ENCODE results near the gene SLC5A7.

The SLC5A7 gene

DNA sequence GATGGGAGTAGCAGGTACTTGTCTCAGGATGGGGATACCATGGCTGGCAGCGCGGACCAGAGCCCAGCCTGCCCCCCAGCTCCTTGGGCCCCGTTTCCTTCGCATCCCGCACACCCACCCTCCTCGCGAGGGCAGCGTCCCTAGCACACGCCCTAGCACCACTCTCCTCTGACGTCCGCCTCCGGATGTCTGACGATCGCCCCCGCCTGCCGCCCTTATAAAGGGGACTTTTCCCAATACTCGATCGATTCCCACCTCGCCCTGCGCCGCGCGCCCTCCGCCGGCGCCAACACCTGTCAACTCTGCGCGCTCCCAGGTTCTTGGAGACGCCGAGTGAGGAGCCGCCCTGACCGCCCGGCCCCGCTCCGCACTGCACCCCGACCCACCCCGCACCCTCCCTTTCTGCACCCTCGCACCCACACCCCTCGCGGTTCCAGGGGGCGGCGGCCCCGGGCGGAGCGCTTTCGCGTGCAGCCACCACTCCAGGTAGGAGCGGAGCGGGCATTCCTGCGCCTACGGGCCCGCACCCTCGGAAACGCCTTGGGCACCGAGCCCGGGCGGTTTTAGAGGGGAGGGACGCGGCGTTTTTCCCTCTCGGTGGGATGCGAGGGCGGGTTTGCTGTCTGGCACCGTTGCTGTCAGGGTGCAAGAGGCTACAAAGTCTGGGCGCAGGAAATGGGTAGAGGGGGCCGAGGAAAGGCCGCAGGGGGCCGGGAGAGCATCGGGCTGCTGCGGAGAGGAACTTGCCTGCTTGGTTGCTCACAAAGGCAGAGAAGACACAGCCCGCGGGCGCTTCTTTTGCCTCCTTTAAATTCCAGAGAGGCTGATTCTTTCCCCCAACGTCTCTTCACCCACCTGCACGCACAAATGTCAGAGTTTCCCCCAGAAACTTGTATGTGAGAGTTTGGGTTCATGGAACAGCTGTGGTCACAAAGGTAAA lies at the start of gene SLC5A7:
Gene SLC5A7 (plus strand): TSS at position 247 of the 940 bp plus-strand sequence. CDS start 1,632 bp downstream, outside the sequence.
- no peak within 1 kb of the TSS for H3K27ac Mint-ChIP-seq
- no peaks in the 10 kb centered on the region for H3K36me3 Mint-ChIP-seq (ENCODE audit: low read depth)
- peaks cover 22% of the 10 kb centered on the region for H3K27me3 Mint-ChIP-seq (ENCODE audit: low read depth)
- H3K4me1 Mint-ChIP-seq (ENCODE audit: low read depth) = no peaks in the 10 kb centered on the region
- no peaks in the 10 kb centered on the region for H3K9me3 Mint-ChIP-seq
- H3K4me3 Mint-ChIP-seq = no peak within 1 kb of the TSS

DNA sequence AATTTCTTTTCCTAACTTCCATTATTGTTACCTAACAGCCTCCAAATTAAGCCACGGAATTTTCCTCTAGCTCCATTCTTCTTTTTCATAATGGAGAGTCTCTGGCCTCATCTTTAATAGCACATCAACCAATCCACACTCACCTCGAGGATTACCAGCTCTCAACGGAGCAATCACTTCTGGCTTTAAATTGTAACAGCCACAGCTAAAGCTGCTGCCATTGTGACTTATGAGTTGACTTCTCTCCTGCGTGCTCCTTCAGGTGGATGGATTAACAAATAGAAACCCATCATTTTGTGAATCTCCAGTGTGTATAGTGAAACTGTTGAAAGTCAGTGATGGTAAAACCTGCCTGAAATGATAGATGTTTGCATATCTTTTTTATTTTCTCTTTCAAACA lies 24.9 kb upstream of the SLC5A7 start:
- Mint-ChIP-seq H3K4me1 (ENCODE audit: low read depth) (no peaks in the 10 kb centered on the region), H3K36me3 (ENCODE audit: low read depth) (no peaks in the 10 kb centered on the region), H3K27ac (no peak overlapping the region), H3K9me3 (no peaks in the 10 kb centered on the region), H3K4me3 (no peak overlapping the region), H3K27me3 (ENCODE audit: low read depth) (no peaks in the 10 kb centered on the region)

DNA sequence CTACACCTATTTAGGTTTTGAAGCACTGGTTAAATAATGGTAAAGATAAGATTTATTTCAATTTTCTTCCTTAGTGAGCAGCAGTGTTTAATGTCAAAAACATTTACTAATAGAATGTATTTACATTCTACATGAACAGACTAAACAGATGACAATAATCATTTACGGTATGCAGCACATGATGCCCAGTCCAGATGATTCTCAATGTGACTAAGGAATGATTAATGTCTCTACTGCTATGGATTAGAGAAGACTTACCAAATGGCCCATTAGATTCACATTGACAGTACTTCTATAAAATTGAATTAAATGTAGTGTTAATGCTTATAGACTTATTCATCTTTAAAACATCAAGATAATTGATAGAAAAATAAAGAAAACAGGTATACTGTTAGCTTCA lies 22.1 kb upstream of the SLC5A7 start:
- Mint-ChIP-seq H3K4me1 (ENCODE audit: low read depth) (no peaks in the 10 kb centered on the region), H3K36me3 (ENCODE audit: low read depth) (no peaks in the 10 kb centered on the region), H3K27ac (no peak overlapping the region), H3K9me3 (no peaks in the 10 kb centered on the region), H3K27me3 (ENCODE audit: low read depth) (no peaks in the 10 kb centered on the region), H3K4me3 (no peak overlapping the region)

DNA sequence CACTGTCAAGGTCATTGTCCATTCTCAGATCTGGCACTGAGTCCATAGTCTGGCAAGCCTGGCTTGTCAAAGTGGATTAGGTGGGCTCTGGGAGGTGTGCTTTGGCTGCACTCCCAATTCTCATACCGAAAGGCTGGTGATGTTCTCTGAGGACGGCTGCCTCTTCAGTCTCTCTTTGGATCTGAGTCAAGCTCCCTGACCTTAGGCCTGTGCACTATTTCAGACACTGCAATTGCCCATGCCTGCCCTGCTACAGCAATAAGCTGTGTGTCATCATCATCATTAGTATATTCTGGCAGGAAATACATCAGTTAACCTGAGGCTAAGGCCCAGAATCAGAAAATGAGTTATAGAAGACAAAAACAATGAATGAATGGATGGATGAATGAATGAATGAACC lies 1.6 kb upstream of the SLC5A7 start:
- H3K27ac Mint-ChIP-seq = no peak overlapping the region
- H3K4me1 Mint-ChIP-seq (ENCODE audit: low read depth) = no peaks in the 10 kb centered on the region
- H3K36me3 Mint-ChIP-seq (ENCODE audit: low read depth) = no peaks in the 10 kb centered on the region
- H3K4me3 Mint-ChIP-seq = no peak overlapping the region
- no peaks in the 10 kb centered on the region for H3K9me3 Mint-ChIP-seq
- H3K27me3 Mint-ChIP-seq (ENCODE audit: low read depth) = peaks cover 22% of the 10 kb centered on the region

DNA sequence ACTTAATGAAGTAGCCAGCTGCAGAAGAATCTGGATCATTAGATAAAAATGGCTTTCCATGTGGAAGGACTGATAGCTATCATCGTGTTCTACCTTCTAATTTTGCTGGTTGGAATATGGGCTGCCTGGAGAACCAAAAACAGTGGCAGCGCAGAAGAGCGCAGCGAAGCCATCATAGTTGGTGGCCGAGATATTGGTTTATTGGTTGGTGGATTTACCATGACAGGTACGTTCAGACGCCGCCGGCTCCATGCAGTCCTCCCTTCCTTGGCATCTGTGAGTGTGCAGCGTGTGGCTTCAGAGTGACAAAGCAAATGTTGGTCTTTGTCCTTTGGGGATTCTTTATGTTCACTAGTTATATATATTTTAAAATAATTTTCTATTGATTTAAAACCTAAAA lies 1.8 kb downstream of the SLC5A7 start:
- no peaks in the 10 kb centered on the region for H3K4me1 Mint-ChIP-seq (ENCODE audit: low read depth)
- H3K27ac Mint-ChIP-seq = no peak overlapping the region
- no peak overlapping the region for H3K4me3 Mint-ChIP-seq
- H3K9me3 Mint-ChIP-seq = no peaks in the 10 kb centered on the region
- peaks cover 22% of the 10 kb centered on the region for H3K27me3 Mint-ChIP-seq (ENCODE audit: low read depth)
- no peaks in the 10 kb centered on the region for H3K36me3 Mint-ChIP-seq (ENCODE audit: low read depth)

DNA sequence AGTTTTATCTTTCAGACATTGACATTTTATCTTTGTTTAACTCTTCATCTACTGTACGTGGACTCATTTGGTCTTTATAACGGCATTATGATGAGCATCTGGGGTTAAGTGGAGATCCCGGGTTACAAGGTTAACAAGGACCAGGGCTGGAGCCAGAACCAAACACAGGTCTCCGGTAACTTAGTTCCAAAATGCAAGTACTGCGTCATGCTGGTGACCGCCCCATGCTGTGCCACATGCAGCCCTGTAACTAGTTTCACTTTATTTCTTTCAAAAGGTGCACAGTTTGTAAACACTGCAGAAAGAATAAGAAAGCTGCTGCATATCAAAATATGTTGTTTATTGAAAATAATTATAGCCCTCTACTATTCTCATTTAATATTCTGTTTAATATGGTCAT lies 3.1 kb downstream of the SLC5A7 start:
- Mint-ChIP-seq H3K4me3 (no peak overlapping the region), H3K9me3 (no peaks in the 10 kb centered on the region), H3K36me3 (ENCODE audit: low read depth) (no peaks in the 10 kb centered on the region), H3K27me3 (ENCODE audit: low read depth) (peaks cover 22% of the 10 kb centered on the region), H3K27ac (no peak overlapping the region), H3K4me1 (ENCODE audit: low read depth) (no peaks in the 10 kb centered on the region)

DNA sequence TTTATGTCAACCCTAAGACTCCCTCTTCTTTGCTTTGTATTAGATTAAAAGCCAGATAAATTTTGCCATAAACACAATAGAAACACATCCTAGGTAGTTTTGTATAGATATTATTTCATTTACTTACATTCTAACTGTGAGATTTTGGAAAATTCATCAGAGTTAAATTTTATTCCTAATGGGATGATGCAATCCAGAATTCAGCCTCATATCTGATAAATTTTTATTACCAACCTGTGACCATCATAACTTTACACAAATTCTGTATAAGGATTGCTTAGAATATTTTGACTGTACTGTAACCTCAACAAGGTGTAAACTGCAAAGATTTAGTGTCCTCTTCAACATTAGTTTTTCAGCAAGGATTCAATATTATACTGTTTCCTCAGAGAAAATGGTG lies 4.4 kb downstream of the SLC5A7 start:
- H3K27me3 Mint-ChIP-seq (ENCODE audit: low read depth) = peaks cover 22% of the 10 kb centered on the region
- no peak overlapping the region for H3K4me3 Mint-ChIP-seq
- H3K4me1 Mint-ChIP-seq (ENCODE audit: low read depth) = no peaks in the 10 kb centered on the region
- no peaks in the 10 kb centered on the region for H3K9me3 Mint-ChIP-seq
- H3K27ac Mint-ChIP-seq = no peak overlapping the region
- H3K36me3 Mint-ChIP-seq (ENCODE audit: low read depth) = no peaks in the 10 kb centered on the region

DNA sequence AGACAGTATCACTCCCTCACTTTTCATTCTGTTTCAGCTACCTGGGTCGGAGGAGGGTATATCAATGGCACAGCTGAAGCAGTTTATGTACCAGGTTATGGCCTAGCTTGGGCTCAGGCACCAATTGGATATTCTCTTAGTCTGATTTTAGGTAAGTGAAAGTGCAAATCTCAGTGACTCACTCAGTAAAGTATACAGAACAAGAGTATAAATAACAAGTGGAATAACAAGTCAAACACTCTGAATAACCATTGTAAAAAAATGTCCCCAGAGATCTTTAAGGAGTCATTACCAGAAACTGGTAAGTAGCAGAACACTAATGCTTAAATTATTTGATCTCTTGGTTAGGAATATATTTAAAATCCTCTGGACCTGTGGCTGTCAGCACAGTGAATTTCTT lies 5.7 kb downstream of the SLC5A7 start:
- no peaks in the 10 kb centered on the region for H3K4me1 Mint-ChIP-seq (ENCODE audit: low read depth)
- H3K27me3 Mint-ChIP-seq (ENCODE audit: low read depth) = peaks cover 14% of the 10 kb centered on the region
- no peak overlapping the region for H3K27ac Mint-ChIP-seq
- no peaks in the 10 kb centered on the region for H3K36me3 Mint-ChIP-seq (ENCODE audit: low read depth)
- no peaks in the 10 kb centered on the region for H3K9me3 Mint-ChIP-seq
- H3K4me3 Mint-ChIP-seq = no peak overlapping the region

DNA sequence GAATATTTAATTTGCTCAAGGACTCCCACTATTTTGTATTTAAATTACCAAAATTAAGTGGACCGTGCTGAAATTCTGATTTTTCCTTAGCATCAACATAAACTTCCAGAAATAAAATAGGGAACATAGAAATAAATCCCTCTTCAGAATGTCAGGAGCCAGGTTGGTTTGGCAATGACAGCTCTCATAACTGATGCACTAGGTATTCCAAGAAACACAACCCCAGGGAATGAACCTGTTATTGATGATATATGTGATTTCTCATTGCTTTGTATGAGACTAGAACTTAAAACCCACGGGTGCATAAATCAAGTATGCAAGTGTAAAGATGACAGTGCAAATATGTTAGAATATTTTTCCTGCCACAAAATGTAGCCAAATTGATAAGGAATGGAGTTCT lies 12.8 kb downstream of the SLC5A7 start:
- H3K36me3 Mint-ChIP-seq (ENCODE audit: low read depth) = no peaks in the 10 kb centered on the region
- no peaks in the 10 kb centered on the region for H3K4me1 Mint-ChIP-seq (ENCODE audit: low read depth)
- H3K27me3 Mint-ChIP-seq (ENCODE audit: low read depth) = no peaks in the 10 kb centered on the region
- H3K9me3 Mint-ChIP-seq = no peaks in the 10 kb centered on the region
- no peak overlapping the region for H3K27ac Mint-ChIP-seq
- H3K4me3 Mint-ChIP-seq = no peak overlapping the region

DNA sequence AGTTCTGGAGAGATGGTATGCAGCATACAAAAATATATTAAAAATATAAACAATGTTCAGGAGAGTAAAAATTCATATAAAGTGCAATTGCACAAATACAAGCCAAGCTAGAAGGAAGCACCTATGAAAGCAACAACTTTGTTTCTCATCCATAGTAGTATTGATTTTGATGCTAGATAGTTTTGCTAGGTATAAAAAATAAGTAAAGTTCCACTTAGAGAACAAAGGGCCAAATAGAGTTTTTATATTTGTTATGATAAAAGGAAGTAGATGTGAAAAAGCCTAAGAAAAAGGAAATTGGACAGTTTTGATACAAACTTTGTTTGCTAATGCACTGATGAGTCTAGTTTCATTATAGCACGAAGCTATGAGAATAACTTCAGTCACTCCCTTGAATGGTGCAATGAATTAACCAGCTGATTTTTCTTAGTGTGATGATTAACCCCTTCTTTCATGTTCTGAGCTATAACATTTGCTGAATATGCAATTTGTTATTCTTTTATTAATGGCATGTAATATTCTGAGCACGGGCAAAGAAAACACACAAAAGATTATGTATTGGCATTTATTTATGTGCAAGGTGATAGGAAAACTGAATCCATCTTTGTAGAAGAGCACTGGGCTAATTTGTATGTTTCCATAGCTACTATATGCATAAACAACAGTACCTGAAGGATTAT lies 24.7 kb downstream of the SLC5A7 start:
- no peaks in the 10 kb centered on the region for H3K27me3 Mint-ChIP-seq (ENCODE audit: low read depth)
- H3K4me3 Mint-ChIP-seq = no peak overlapping the region
- H3K36me3 Mint-ChIP-seq (ENCODE audit: low read depth) = no peaks in the 10 kb centered on the region
- H3K27ac Mint-ChIP-seq = no peak overlapping the region
- peaks cover 25% of the 10 kb centered on the region for H3K9me3 Mint-ChIP-seq
- H3K4me1 Mint-ChIP-seq (ENCODE audit: low read depth) = no peaks in the 10 kb centered on the region

DNA sequence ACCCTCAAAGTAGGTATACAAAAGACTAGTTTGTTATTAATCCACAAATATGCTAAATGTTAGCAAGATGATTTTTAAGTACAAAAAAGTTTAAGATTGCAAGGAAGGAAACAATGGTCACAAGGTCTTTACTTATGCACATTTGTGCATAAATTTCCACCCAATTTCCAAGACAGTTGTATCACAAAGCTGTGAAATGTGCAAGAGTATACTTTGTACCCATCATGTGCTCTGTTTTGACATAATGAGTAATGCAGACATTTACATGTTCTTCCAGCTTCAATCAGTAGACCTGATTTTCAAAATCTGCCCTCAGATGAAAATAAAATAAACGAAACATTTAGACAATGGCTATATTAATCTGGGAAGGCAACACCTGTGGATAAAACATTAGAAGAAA lies 27.0 kb downstream of the SLC5A7 start:
- Mint-ChIP-seq H3K36me3 (ENCODE audit: low read depth) (no peaks in the 10 kb centered on the region), H3K4me3 (no peak overlapping the region), H3K27ac (no peak overlapping the region), H3K9me3 (peaks cover 25% of the 10 kb centered on the region), H3K27me3 (ENCODE audit: low read depth) (no peaks in the 10 kb centered on the region), H3K4me1 (ENCODE audit: low read depth) (no peaks in the 10 kb centered on the region)

DNA sequence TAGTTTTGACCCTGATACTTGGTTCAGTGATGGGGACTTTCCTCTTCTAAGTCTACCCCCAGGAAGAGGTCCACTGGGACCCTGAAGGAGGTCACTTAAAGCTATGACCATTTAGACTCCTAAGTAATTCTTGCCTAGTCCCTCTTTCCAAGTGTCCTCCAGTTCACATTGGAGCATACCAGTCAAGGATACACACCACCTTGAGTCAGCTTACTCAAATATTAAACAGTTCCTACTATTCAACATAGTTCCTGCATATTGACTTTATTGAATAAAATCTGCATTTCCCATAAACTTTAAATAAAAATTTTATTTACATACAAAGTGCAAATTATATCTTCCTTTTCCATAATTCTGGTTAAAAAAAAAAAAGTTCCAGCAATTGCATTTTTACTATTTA lies 36.3 kb downstream of the SLC5A7 start:
- Mint-ChIP-seq H3K4me3 (no peak overlapping the region), H3K27ac (no peak overlapping the region), H3K36me3 (ENCODE audit: low read depth) (no peaks in the 10 kb centered on the region), H3K27me3 (ENCODE audit: low read depth) (no peaks in the 10 kb centered on the region), H3K4me1 (ENCODE audit: low read depth) (no peaks in the 10 kb centered on the region), H3K9me3 (no peaks in the 10 kb centered on the region)

DNA sequence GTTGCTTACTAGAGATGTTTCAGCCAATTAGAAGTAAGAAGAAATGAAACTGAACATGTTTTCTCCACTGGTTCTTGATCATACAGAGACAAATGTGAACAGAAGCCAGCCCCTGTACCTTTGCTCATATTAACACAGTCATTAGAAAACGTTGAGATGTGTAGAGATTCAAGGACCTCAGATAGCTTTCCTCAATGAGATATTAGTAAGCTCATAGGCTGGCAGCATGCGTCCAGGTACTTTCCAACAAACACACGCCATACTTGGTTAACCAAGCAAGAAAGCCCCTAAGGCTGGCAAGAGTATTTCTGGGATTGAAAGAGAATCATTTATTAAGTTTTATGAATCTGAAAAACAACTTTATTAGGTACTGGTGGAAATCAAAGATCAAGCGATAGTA lies 37.5 kb downstream of the SLC5A7 start:
- Mint-ChIP-seq H3K36me3 (ENCODE audit: low read depth) (no peaks in the 10 kb centered on the region), H3K4me1 (ENCODE audit: low read depth) (no peaks in the 10 kb centered on the region), H3K9me3 (no peaks in the 10 kb centered on the region), H3K4me3 (no peak overlapping the region), H3K27me3 (ENCODE audit: low read depth) (no peaks in the 10 kb centered on the region), H3K27ac (no peak overlapping the region)

DNA sequence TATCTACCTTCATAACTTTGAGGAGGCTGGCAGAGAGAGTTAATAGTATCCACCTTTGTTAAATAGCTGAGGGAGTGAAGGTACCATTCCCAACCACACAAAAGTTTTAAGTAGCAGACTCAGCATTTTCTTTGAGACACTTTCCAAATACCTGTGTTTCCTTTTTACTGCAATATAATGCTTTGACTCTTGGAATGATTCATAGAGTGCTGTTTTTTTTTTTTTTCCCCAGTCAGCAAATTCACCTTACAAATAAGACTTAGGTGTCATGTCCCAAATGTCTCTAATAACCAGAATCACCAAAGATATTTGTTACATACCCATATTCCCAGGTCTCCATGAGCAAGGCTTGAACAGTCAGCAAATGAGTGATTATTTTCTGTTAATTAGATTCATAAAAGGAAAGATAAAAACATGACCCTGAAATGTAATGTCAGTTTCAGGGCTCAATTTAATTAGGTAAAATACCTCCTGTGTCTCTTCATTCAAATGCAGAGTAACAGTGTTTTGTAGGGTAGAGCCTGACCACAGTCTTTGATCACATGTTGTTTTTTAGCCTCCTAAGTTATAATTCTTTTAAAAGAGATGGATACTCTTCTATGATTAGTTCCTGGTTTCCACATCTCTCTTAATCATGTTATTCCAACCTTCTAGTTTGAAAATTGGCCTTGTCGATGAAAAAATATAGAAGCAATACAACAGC lies 39.9 kb downstream of the SLC5A7 start:
- no peaks in the 10 kb centered on the region for H3K27me3 Mint-ChIP-seq (ENCODE audit: low read depth)
- no peaks in the 10 kb centered on the region for H3K4me1 Mint-ChIP-seq (ENCODE audit: low read depth)
- H3K27ac Mint-ChIP-seq = no peak overlapping the region
- no peaks in the 10 kb centered on the region for H3K9me3 Mint-ChIP-seq
- H3K36me3 Mint-ChIP-seq (ENCODE audit: low read depth) = no peaks in the 10 kb centered on the region
- H3K4me3 Mint-ChIP-seq = no peak overlapping the region

DNA sequence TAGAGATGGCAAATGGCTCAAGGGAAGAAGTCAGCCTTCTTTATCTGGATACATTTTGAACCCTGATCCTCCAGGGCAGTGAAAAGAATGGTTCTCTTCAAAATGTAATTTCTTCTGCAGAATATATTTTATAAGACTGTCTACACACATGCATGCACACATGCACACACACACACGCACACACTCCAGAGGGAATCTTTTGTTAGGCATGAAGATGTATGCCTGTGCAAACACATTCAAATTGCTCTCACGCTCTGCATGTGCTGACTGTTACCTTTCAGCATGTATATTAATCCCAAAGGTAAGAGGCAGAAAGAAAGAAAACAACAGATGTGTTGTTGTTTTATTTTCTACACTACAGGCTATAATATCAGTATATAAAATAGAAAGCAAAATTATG lies 43.2 kb downstream of the SLC5A7 start:
- Mint-ChIP-seq H3K27me3 (ENCODE audit: low read depth) (no peaks in the 10 kb centered on the region), H3K27ac (no peak overlapping the region), H3K4me1 (ENCODE audit: low read depth) (no peaks in the 10 kb centered on the region), H3K4me3 (no peak overlapping the region), H3K9me3 (peaks cover 10% of the 10 kb centered on the region), H3K36me3 (ENCODE audit: low read depth) (no peaks in the 10 kb centered on the region)

Measured in T-helper 1 cell treated with Interleukin-12 subunit alpha and Interleukin-12 subunit beta and Interleukin-4 antibody, amounts not matched to agents 30 μg/mL and 1 μg/mL, for 36 hours (primary cell).